ENCODE data around the gene FGFRL1.

Gene FGFRL1, protein sequence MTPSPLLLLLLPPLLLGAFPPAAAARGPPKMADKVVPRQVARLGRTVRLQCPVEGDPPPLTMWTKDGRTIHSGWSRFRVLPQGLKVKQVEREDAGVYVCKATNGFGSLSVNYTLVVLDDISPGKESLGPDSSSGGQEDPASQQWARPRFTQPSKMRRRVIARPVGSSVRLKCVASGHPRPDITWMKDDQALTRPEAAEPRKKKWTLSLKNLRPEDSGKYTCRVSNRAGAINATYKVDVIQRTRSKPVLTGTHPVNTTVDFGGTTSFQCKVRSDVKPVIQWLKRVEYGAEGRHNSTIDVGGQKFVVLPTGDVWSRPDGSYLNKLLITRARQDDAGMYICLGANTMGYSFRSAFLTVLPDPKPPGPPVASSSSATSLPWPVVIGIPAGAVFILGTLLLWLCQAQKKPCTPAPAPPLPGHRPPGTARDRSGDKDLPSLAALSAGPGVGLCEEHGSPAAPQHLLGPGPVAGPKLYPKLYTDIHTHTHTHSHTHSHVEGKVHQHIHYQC

GRCh38 chr4:1011022-1011665, at the start of gene FGFRL1:
Gene FGFRL1, plus strand, starts transcription at chr4:1011626. Its CDS starts 860 bp downstream, at chr4:1012486.
- DNase-seq (ENCODE audit: low read depth in 2 of 2): peak; percentile 91 to 96

GRCh38 chr4:962231-963208, 48.9 kb upstream of the FGFRL1 start:
- no peak for DNase-seq (ENCODE audit: low read depth in 2 of 2)

DNA sequence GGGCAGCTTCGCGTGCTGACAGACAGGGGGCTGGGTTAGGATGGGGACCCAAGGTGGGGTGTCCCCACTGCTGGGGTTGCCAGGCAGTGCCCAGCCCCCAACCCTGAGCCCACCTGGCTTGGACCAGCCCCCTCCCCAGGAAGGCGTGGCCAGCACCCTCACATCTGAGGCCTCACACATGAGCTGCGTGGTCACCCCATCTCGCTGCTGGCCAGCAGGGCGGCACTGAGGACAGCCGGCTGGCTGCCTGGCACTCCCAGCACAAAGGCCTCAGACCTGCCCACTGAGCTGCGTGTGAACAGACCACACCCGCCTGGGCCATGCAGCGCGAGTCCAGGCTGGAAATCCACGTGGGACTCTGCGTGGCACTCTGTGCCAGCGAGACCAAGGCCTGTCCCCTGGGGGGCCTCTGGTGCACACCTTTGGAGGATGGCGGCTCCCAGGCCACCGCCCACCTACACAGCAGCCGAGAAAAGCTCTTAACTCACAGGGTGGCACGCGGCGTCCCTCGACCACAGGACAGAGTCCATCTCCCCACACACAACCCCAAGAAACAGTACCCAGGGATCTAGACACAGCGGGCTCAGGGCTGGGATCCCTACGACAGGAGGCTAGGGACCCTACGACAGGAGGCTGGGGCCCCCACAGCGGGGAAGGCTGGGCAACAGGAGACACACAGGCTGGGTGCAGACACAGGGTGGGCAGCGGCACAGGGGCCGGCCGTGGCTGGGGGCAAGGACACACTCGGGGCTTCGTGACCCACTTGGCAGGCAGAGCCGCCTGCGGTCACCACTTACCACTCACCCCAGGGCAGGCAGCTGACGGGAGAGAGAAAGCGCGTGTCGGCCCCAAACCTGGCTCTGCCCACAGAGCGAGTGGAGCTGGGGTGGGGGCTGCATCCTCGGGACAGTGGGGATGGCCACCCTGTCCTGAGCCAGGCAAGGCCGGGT, 47.9 kb upstream of the FGFRL1 start:
- DNase-seq (ENCODE audit: low read depth in 2 of 2): no peak

DNA sequence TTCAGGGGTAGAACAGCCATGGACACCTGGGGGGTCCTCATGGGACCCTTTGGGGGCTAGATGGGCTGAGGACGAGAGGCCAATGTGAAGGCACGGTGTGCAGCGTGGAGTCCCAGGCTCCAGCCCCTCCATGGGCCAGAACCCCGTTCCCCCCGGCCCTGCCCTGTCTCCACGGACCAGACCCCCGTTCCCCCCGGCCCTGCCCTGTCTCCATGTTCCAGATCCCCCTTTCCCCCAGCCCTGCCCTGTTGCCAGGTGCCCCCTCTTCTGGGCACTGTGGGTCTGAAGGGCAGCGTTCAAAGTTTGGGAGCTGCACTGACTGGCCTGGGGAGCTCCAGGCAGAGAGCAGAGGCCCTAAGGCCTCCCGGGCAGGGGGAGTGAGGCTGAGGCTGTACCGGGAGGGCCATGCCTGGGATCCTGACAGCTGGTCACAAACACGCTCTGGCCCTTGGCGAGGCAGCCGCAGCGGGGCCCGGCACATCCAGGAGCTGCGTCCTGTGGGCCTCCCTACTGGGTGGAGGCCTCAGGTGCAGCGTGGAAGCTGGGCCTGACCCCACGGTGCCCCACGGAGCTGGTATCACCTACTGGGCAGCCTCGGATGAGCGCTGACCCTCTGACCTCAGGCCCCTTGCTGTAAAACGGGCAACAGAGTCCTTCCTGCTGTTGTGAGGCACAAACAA, 46.9 kb upstream of the FGFRL1 start:
- no peak for DNase-seq (ENCODE audit: low read depth in 2 of 2)

DNA sequence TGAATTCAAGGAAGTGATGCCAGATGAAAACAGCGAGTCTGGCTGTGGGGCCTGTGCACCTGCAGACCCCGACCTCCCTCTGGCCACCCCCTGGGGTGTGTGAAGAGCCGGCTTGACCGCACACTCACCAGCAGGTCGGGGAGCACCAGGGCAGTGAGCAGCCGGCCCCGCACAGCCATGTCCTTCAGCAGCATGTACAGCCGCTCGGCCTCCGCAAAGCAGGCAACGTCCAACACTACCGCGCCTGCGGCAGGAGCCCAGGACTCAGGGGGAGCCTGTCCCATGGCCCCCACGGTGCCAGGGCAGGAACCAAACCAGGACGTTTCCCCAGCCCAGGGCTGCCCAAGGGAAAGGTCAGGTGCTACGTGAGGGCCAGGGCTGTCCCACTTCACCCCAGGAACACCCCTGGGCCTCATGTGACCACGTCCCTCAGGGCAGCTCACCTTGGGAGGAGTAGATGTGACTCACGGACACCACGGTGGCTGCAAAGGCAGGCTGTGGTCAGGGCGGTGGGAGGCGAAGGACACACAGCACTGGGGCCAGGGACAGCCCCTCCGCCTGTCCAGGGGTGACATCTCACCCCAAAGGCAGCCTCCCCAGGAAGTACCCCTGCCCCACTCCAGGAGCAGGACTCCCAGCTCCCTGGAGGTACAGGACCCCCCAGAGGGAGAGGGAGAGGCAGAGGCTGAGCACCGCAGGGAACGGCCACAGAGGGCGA, 46.2 kb upstream of the FGFRL1 start:
- no peak for DNase-seq (ENCODE audit: low read depth in 2 of 2)

- no peak for DNase-seq (ENCODE audit: low read depth in 2 of 2)
These were observed 45.7 kb upstream of the FGFRL1 start for GRCh38 chr4:965766-966134.

GRCh38 chr4:966266-967112, 44.9 kb upstream of the FGFRL1 start:
- no peak for DNase-seq (ENCODE audit: low read depth in 2 of 2)

GRCh38 chr4:967113-968104, 44.0 kb upstream of the FGFRL1 start:
- no peak for DNase-seq (ENCODE audit: low read depth in 2 of 2)

DNA sequence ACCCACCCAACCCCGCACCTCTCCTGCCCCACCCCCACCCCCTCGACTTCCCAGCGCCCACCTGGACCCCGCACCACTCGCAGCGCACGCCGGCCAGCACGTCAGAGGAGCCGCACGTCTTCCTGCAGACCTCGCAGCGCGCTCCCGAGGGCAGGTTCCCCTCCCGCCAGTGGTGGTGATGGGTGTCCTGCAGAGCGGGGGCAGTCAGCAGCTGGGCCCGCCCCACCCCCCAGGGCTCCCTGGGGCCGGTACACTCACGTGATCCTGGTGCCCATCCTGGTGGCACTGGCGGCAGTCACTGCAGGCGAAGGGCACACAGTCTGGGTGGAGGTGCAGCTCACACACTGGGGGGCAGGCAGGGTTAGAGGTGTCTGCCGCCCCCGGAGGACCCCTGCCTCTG, 43.2 kb upstream of the FGFRL1 start:
- DNase-seq (ENCODE audit: low read depth in 2 of 2): no peak

GRCh38 chr4:968621-969394, 42.6 kb upstream of the FGFRL1 start:
- no peak for DNase-seq (ENCODE audit: low read depth in 2 of 2)

GRCh38 chr4:970046-970745, 41.2 kb upstream of the FGFRL1 start:
- no peak for DNase-seq (ENCODE audit: low read depth in 2 of 2)

DNA sequence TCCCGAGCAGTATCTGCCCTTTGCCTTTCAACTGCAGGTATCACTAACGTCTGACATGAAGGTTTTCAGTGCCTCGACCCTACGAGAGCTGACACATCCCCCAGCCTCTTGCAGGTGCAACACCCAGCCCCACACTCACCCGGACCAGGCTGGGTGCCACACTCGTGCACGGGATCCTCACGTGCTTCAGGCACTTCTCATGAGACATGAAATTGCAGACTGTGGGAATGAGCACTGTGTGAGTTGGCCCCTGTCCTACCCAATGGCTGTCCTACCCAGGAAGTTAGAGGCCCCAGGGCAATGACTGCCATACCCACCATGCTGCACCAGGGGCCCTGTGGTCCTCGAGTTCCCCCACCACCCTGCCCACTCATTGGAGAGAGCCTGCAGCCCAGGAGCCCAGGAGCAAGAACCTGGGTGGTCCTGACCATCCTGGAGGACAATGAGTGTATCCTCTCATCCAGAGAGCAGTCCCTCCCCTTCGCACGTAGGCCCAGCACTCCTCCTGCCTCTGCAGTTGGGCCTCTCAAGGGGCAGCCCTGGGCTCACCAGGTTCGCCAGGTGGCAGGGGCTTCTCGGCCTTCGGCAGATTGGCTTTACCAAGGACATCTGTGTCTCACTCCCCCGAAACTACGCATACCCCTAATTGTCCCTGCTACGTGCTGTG, 40.4 kb upstream of the FGFRL1 start:
- no peak for DNase-seq (ENCODE audit: low read depth in 2 of 2)

DNA sequence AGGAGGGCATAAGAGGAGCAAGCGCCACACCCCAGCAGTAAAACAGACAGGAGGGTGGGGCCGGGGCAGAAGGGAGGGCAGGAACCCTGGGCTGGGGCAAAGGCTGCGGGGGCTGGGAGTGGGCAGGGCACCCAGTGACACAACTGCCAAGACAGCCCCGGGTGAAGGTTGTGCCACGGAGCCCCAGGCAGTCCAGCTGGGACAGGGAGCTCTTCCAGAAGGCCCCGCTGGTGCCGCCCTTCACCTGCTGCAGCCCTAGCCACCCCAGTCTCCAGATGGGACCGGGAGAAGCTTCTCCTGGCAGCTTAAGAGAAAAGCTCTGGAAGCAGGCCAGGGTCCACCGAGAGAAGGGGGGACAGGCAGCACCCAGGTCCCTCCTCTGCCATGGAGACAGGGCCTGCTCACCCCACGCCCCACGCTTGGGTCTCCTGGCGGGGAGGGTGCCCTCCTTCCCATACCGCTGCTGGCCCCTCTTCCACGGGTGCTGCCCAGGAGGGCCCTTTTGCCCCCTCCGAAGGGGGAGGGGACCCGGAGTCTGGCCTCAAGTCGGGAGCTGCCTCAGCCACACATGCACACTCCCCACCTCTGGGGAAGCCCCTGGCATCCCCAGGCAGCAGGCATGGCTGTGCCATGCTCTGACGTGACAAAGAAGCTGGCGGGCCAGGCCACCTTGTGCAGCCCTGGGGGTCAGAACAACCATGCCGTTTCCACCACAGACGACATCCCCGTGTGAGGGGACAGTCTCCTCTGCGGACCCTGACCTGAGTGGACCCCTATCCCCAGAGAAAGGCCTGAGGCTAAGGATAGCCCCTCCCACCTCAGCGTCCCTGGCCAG, 39.5 kb upstream of the FGFRL1 start:
- DNase-seq (ENCODE audit: low read depth in 2 of 2): no peak

DNA sequence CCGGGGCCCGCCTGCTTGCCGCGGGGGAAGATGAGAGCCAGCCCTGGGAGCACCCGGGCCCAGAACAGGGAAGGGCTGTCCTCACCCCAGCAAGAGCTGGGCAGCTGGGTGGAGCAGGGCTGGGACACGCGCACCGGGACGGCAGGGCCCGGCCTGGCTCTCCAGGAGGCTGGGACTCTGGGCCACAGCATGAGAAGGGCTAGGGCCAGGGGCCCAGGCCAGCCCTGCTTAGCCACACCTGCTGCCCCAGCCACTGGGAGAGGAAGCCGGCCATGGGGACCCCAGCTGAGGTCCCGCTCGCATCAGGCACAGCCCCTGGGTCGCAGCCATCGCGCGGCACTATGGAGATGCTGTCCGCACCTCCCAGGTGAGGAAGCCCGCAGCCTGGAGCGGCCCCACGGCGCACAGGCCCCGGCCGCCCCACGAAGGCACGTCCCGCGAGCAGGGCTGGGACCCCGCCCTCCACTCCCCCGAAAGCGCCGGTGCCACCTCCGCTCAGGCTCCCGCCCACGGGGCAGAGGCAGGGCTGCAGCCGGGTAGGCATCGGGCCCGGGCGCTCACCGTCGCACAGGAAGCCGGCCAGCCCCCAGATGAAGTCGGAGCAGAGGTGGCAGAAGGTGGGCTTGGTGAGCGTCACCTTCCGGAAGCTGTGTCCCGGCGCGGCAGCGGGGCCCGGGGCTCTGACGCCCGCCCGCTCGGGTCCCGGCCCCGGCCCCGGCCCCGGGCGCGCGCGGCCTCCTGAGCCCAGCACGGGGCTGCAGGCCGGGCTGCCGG, 38.6 kb upstream of the FGFRL1 start:
- peak; percentile 56 to 68 for DNase-seq (ENCODE audit: low read depth in 2 of 2)

Measured in stimulated activated CD4-positive, alpha-beta T cell treated with anti-CD3 and anti-CD28 coated beads, Interleukin-1b, Interleukin-23, amount 100 ng/mL, for 4 hours (primary cell).